T-helper 9 cell (primary cell): ENCODE data around the gene AADAT.
"Not testable (repeated sequence)": the region's sequence is repeated elsewhere in the genome, so short reads cannot be mapped to it uniquely, and the experiment has no call there.

Experiments used
- DNase-seq: peaks from one replicate; pipeline ENCODE4 v3.0.0-alpha.2; 2020
- total RNA-seq, 2 donors: gene quantifications; one replicate each; lab custom pipeline; 2026; lab: John Stamatoyannopoulos, UW

The AADAT gene
- 0 reads per million in 2 donors for total RNA-seq

DNA sequence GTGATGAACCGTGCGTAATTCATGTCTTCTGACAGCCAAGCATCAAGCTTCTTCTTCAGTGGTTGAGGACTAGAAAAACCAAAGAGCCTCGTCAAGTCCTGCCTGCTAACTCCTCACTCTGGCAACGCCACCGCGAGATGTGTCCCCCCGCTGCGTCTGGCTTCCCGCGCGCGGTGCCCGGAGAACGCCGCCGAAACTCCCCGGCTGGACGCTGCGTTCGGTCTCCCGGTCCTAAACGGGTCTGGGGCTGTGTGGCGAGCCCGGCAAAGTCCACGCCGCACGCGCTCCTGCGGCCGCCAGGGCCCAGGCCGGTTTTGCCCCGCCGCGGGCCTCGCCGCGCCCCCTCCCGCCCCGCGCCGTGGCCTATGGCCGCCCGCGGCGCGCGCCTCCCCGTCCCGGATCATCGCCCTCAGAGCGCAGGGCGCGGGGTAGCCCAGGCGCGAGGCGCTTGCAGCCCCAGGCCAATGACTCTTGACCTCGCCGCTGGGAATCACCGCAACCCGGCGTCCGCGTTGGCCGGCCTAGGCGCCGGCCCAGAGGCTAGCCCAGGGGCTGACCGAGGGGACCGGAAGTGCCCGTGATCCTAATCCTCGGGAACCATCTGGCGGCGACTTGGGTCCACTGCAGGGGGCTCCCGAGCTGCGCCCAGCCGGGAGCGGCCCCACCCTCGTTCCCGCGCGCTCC lies at the start of gene AADAT:
Gene AADAT, minus strand, starts transcription at position 289 of the 684 bp plus-strand sequence. Its CDS starts 266 bp downstream, at position 23.
- no peak for DNase-seq

DNA sequence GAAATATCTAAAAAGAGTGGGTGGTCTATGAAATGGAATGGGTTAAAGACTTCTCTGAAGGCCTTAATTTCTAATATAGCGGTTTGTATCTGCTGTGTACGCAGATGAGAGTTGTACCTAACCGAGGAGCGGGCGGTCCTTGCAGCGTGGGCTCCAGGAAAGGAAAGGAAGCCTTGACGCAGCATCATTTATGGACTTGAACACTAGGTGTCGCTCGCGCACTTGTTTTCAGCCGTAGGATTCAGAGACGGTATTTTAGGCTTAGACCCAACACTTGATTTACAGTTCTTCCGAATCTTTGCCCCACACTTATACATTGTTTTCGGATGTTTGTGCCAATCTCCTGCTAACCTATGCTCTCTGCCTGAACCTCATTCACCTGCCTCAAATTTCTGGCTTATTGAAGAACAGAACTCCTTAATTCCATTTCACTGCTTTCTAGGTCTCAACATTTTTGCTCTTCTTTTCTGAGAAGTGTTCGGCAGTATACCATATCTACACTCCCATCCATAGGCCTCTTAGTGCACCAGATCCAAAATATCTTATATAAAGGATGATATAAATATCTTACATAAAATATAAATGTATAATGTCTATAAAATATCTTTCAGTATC lies 48.9 kb upstream of the AADAT start:
- peak; percentile 53 for DNase-seq

DNA sequence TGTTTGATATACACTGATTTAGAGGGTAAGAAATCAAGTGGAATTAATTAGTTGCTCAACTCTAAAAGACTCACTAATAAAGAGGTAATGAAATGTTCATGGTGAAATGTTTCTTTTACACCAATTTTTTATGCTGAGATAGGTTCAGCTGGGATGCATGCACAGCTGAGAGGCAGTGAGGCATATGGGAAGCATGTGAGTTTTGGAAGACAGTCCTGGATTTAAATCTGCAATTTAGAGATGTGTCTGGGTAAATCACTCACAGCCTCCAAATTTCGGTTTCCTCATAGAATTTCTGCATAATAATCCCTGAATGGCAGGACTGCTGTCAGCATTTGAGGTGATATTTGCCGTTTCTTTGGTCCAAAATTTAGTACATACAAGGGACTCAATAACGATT lies 48.2 kb upstream of the AADAT start:
- DNase-seq: no peak

DNA sequence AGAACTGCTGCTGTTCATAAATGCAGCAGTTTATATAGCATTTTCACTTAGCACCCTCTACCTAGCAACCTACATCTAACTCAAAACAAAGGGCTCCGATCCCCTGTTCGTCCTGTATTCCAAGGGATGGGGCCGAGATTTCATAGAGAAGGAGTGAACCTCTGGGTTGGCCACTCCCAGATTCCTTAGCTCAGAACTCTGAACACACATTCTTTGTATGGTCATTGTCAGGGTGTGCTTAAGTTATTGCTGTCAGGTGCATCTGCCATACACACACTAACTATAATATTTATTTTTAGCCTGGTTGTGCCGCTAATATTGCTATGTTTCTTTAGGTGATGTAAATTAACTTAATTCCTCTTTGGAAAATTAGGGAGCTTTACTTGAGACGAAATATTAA lies 47.7 kb upstream of the AADAT start:
- no peak for DNase-seq

DNA sequence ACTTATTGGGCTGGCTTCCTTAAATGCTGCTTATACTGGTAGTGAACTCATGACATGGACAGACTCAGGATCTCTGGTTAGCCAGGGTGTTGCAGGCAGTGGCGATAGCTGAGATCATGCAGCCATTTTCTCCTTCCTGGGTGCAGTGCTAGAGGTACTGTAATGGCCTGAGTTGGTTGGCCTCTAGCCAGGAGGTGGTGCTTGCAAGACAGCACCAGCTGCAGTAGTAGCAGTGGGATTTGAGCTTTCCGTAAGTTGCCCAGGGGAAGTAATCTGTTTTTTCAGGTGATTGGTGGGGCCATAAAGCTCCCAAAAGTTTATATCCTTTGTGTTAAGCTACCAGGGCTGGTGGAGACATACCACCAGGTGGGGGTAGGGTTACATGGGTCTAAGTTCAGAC lies 45.1 kb upstream of the AADAT start:
- DNase-seq: no peak

DNA sequence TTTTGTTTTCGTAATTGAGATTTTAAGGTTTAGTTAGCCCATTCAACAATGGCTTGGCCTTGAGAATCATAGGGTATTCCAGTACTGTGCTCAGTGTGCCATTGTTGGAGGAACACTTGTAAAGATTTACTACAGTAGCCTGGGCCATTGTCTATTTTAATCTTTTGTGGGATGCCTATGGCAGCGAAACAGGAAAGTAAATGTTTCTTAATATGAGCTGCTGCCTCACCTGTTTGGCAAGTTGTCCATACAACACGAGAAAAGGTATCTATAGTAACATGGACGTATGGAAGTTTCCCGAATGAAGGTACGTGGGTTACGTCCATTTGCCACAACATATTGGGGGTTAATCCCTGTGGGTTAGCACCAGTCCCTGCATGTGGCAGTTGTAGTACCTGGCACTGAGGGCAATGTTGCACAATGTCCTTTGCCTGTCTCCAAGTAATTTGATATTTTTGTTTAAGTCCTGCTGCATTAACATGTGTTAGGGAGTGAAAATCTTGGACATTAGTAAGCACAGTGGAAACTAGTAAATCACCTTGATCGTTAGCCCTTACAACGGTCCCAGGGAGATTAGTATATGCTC lies 38.6 kb upstream of the AADAT start:
- DNase-seq: no peak

DNA sequence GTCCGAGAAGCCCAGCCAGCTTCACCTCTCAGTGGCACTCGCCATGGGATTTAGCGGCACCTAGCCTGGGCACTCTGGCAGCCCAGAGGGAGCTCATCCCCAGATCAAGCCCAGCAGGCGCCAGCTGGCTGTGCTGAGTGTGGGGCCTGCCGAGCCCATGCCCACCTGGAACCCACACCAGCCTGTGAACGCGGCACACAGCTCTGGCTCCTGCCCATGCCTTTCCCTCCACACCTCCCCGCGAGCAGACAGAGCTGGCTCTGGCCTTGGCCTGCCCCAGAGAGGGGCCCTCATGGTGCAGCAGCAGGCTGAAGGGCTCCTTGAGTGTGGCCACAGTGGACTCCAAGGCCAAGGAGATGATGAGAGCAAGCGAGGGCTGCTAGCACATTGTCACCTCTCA lies 38.0 kb upstream of the AADAT start:
- no peak for DNase-seq

DNA sequence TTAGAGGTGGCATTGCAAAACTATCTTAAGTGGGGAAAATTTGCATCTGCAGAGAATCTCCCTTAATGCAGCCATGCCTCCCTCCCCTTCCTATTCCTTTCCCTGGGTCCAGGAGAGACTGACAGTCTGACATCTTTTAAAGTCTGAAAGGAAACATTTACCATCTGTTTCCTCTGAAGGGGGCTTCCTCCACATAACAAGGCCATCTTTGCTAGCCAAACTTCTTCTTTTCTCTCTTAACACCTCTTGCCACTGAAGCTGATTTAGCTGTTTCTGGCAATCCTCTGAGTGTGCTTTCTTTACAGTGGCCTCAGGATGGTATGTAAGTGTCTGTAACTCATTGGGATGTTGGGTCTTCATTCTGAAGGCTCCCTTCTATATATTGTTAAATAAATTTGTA lies 34.6 kb upstream of the AADAT start:
- DNase-seq: no peak

DNA sequence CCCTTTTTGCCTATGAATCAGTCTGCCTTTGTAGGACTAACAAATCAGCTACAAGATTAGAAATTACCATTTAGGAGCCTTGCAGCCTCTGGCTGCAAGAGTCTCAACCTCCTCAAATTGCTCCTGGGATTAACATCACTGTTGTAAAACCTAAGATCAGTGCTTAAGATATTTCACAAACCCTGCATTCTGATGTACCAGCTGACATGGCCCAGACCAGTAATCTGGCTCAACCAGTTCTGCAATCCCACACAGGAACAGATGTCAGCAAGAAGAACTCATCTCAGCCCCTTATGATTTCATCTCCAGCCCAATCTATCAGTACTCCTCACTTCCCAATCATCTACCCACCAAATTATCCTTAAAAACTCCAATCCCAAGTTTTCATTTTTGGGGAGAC lies 32.5 kb upstream of the AADAT start:
- DNase-seq: no peak

DNA sequence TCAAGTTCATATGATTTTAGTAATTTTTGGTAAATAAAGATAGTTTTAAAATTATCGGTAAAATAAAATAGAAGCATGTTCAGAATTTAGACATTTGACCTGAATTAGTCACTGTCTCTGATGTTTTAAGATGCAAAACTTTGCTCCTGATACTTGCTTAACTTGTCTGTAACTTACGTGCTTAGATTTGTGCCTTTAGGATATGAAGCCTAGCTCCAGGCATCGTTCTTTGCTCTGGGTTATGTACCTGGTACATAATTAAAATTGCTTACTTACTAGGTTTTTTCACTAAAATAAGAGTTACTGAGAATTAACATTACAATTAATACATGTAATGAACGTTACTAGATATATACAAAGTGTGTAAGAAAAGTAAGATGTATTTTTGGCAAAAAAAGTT lies 24.9 kb upstream of the AADAT start:
- no peak for DNase-seq

DNA sequence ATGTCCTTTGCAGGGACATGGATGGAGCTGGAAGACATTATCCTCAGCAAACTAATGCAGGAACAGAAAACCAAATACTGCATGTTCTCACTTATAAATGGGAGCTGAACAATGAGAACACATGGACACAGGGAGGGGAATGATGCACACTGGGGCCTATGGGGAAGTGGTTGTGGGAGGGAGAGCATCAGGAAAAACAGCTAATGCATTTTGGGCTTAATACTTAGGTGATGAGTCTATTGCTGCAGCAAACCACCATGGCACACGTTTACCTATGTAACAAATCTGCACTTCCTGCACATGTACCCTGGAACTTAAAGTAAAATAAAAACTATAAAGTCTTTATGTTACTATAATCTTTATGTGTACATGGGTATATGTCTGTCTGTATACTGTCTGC lies 24.4 kb upstream of the AADAT start:
- not testable (repeated sequence) for DNase-seq

DNA sequence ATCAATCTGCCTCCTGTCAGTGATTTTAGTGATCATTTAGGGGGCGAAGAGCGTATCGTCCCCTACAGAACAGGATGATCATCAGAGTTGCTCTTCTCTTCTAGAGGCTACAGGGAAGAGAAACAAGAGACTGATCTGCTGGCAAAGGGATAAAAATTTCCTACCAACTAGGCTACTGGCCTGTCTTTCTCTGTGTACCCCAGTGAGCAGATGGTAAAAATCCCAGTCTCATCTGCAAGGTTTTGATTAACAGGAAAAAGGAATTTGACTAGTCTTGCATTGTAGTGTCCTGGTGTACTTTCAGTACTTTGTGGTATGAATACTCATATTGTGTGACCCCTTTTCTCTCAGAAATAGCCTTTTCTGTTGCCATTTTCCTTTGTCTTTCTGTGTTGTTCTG lies 21.8 kb upstream of the AADAT start:
- no peak for DNase-seq

DNA sequence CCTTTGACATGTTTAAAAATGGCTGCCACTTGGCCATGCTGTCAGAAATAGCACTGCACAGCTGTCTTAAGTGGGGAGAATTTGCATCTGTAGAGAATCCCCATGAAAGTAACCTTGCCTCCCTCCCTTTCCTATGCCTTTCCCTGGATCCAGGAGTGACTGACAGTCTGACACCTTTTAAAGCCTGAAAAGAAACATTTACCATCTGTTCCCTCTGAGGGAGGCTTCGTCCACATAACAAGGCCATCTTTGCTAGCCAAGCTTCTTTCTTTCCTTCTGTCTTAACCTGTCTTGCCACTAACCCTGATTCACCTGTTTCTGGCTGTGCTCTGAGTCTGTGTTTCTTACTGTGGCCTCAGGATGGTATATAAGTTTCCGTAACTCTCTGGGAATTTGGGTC lies 21.3 kb upstream of the AADAT start:
- no peak for DNase-seq

DNA sequence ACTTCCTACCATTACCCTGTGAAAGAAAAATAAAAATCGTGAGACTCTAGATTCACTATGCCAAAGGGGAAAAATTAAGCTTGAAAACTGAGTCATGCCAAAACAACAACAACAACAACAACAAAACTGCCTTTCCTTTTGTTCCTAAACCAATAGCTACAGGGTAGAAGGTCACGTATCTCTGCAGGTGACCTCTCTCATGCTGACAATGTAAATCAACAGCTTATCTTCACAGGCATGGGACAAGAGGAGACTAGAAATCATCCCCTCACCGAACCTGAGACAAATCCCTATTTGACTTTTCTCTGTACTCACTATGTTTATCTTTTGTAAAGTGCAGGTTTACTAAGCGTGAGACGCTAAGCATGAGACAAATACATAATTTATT lies 20.5 kb upstream of the AADAT start:
- no peak for DNase-seq

DNA sequence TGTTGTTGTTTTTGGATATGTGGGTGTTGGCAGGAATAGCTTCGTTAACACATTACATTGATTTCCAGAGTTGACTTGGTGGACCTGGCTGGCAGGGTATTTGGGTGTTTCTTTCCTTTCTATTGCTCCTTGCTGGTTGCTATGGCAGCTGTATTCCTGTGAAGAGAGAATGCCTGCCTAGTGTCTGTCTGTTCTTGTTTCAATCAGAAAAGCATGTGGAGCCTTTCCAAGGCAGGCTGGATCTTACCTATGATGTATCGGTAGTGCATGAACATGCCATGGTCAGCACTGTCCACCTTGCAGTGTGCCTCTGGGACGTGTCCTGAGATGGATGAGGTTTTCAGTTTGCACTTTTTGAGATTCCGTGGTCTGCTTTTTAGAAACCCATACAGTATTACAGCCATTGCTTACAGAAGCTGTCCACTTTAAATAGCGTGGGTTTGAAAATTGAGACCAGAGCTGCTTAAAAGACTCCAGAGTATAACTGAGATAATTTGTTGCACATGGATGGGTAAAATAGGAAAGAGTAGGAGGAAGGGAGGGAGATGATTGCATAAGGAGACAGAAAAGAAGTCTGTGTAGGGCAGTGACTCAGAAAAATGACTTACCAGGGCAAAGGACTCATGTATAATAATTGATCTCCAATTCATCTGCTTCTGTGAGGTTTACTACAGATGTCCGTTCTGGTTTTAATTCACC lies 20.0 kb upstream of the AADAT start:
- DNase-seq: no peak

DNA sequence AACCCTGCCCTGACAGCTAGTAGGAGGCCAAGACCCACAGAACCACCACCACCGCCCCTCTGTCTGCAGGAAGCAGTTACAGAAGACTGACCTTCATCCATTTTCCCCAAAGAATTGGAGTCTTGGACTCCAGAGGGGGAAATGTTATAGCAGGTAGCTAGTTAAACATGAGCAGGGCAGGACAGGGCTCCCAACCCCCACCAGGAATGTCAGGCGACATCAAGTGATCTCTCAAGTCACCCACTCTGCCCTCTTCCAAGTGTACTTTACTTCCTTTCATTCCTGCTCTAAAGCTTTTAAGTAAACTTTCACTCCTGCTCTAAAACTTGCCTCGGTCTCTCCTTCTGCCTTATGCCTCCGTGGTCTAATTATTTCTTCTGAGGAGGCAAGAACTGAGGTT lies 17.1 kb upstream of the AADAT start:
- DNase-seq: no peak

DNA sequence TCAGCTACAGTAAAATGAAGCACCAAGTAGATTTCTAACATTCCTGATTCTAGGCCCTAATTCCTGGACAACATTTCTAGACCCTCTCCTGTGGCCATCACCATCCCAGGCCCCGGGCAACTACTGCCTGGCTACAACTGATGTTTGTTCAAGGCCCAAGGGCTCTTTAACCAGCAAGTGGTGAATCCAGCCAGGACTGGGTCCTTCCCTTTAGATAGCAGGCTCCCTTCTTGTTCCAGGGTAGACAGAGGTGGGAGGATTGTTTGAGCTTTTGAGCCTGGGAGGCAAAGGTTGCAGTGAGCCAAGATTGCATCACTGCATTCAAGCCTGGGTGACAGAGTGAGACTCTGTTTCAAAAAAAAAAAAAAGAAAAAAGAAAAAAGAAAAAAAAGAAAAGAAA lies 12.7 kb upstream of the AADAT start:
- DNase-seq: no peak

DNA sequence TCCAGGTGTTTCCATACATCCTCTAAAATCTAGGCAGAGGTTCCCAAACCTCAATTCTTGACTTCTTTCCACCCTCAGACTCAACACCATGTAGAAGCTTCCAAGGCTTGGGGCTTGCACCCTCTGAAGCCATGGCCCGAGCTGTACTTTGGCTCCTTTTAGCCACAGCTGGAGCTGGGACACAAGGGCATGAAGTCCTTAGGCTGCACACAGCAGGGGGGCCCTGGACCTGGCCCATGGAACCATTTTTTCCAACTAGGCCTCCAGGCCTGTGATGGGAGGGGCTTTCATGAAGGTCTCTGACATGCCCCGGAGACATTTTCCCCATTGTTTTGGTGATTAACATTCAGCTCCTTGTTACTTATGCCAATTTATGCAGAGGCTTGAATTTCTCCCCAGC lies 8.4 kb upstream of the AADAT start:
- not testable (repeated sequence) for DNase-seq

DNA sequence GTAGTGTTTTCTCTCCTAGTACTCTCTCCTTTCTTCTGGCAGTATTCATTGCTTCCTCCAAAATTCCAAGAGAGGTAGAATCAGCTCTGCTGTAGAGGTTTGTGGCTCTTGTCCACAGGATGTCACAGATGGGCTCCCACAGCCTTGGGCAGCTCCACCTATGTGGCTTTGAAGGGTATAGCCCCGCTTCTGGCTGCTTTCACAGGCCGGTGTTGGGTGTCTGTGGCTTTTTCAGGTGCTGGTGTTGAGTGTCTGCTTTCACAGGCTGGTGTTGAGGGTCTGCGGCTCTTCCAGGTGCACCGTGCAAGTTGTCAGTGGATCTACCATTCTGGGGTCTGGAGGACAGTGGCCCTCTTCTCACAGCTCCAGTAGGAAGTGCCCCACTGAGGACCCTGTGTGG lies 7.9 kb upstream of the AADAT start:
- no peak for DNase-seq

DNA sequence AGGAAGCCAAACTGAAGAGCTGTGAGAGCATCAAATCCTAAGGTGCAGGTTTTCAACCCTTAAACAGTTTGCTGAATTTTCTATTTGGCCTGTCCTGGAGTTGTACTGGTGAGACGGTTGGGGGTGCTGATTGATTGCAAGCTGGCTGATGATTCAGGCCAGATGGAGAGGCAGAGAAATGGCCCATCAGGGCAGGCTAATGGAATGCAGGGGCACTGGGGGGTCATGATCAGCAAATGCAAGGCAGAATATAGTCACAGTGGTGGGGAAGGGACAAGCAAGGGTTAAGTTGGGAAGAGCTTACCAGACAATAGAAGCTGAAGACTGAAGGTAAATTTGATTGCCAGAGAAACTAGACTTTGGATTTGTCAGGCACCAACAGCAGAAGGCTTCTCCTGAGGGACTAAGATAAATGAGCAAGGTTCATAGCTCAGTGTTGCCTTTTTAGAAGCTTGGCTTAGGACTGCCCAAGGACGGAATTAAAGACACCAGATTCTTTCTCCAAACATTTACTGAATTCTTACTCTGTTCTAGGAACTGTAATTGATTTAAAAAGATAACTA lies 4.3 kb upstream of the AADAT start:
- no peak for DNase-seq

DNA sequence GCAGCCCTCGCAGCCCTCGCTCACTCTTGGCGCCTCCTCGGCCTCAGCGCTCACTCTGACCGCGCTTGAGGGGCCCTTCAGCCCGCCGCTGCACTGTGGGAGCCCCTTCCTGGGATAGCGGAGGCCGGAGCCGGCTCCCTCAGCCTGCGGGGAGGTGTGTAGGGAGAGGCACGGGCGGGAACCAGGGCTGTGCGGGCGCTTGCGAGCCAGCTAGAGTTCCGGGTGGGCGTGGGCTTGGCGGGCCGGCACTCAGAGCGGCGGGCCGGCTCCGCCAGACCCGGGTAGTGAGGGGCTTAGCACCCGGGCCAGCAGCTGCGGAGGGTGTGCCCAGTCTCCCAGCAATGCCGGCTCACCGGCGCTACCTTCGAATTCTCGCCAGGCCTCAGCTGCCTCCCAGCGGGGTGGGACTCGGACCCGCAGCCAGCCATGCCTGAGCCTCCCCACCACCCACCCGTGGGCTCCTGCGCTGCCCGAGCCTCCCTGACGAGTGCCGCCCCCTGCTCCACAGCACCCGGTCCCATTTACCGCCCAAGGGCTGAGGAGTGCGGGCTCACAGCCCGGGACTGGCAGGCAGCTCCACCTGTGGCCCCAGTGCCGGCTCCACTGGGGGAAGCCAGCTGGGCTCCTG lies 1.4 kb upstream of the AADAT start:
- no peak for DNase-seq

DNA sequence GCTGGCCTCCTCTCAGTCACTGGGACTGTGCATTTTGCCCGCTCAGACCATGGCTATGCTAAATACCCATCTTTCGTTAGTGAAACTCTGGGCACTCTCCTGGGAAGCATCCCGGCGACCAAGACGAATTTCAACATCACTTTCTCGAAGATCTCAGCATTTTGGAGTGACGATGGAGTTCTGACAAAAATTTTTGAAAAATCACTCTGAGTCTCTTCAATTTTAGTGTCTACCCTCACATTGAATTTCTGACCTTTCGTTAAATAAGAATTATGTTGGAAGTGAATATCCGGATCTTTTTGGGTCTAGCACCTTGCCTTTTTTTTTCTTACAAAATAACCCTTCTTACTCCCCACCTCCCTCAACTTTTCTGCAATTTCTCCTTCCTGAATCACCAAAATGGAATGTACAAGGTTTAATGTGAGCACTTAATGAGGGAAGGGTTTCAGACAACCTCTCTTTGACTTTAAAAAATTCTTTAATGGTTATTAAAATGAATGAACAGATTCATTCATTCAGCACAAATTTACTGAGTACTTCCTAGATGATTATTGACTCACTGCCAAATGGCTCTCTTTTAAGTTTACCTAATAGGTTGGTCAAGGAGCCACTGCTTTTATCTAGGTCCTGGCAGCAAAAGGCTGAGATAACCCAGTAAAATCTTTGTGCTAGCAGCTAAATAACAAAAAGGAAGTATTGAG lies 746 bp upstream of the AADAT start:
- DNase-seq: no peak
